Measurements from ENCODE around the gene GYG1. TPM values are rescaled to one million over a fixed set of nuclear protein-coding genes. Genes with fewer than 3 reads are reported as not detected.

Gene GYG1
- total and polyA plus RNA-seq, 2 experiments from 2014 or later = 26.2 to 57.2 TPM

DNA sequence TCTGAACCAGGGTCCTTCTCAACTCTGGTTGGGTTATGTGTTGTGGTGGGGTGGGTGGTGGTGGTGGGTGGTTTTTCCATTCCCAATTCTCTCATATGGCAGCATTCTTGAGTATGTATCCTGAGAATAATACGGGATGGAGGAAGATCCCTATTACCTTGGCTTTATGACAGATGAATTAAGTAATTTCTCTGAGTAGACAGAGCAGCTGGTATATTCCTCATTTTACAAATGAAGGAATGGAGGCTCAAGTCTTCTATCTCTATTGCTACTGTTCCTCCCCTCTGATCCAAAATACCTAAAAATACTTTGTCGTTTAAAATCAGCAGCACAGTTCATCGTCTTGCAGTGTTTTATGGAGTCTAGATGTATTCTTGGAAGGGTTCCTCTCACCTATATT is 10.4 kb downstream of the GYG1 start:
- Histone ChIP-seq H3K9me2 (ENCODE audit: insufficient read depth) (no peaks in the 10 kb centered on the region), H3K27ac (no peak overlapping the region), H2AFZ (no peak overlapping the region), H3K9me3 (ENCODE audit: low read depth) (no peaks in the 10 kb centered on the region), H3K4me1 (ENCODE audit: insufficient read depth) (peaks cover 37% of the 10 kb centered on the region), H4K20me1 (ENCODE audit: insufficient read depth) (no peaks in the 10 kb centered on the region), H3K36me3 (ENCODE audit: low read depth) (peaks cover 4% of the 10 kb centered on the region), H3K4me3 (no peak overlapping the region), H3K4me2 (ENCODE audit: unreplicated experiment) (no peak overlapping the region), H3K9ac (no peak overlapping the region), H3F3A (ENCODE audit: insufficient read depth) (peaks cover 27% of the 10 kb centered on the region), H3K79me2 (ENCODE audit: insufficient read depth) (no peaks in the 10 kb centered on the region), H3K27me3 (replicated peaks; ENCODE audit: insufficient read depth) (no peaks in the 10 kb centered on the region)
- DNase-seq = no peak
- TF ChIP-seq EZH2 (IDR thresholded peaks at IDR 0.05; ENCODE audit: insufficient read depth, poor library complexity, severe bottlenecking) (no peak), EZH2phosphoT487 (IDR thresholded peaks at IDR 0.05; ENCODE audit: insufficient read depth, low read depth) (no peak)
- in situ Hi-C loops (cut with MboI) = no loop called here
- 97 to 99% methylated on average over 3 of the region's 3 CpGs for WGBS, 2 experiments (ENCODE audit: low coverage in 1 of 2, low lambda C conversion rate in 2 of 2, missing lambda C conversion rate in 2 of 2)

DNA sequence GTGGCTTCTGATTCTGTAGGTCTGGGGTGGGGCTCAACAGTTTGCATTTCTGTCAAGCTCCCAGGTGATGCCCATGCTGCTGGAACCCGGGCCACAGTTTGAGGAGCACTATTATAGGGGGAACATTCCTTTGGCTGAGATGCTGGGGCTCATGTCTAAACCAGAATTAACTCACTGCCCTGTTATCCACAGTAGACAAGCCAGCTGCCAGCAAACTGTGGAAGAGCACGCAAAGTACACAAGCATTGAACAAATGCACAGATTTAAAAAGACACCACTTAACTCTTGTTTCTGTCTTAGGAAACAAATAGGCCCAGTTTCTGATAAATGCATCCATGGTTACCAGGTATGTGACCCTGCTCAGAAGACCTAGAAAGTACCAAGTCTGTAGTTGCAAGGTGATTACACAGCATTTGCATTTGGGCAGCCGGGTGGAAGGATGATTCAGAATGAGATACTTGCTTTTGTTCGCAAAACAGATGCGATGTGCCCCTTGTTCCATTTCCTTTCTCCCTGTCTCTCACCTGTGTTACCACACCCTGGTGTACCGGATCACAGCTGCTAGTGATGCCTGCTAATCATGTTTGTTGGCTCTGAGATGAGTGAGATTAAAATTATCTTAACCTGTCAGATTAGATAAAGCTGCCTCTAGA is 12.4 kb downstream of the GYG1 start:
- in situ Hi-C loops (cut with MboI) = no loop called here

DNA sequence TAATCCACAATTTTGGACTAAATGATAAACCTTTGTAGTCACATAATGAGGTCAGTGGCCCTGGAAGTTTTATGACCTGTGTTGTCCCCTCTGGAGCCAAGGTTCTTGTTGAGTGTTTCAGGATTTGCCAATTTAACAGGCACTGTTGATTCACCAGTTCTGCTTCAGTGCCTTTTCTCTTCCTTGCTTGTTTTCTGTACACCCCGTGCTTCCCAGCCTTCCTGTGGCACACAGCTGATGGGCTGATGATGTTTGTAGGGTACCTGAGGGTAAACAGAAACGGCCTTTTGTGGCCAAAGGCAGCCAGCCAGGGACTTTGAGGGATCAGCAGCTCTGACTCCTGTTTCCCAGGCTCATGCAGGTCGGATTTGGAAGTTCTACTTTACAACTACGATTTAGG is 13.3 kb downstream of the GYG1 start:
- in situ Hi-C loops (cut with MboI) = no loop called here
- Histone ChIP-seq H3K27ac (peak overlapping the region; percentile 65), H3K36me3 (ENCODE audit: low read depth) (peaks cover 5% of the 10 kb centered on the region), H2AFZ (peak overlapping the region; percentile 71), H3K79me2 (ENCODE audit: insufficient read depth) (no peaks in the 10 kb centered on the region), H3K4me3 (no peak overlapping the region), H3K27me3 (replicated peaks; ENCODE audit: insufficient read depth) (no peaks in the 10 kb centered on the region), H3F3A (ENCODE audit: insufficient read depth) (peaks cover 10% of the 10 kb centered on the region), H3K4me1 (ENCODE audit: insufficient read depth) (peaks cover 23% of the 10 kb centered on the region), H3K9ac (peak overlapping the region; percentile 55), H3K9me3 (ENCODE audit: low read depth) (no peaks in the 10 kb centered on the region), H3K4me2 (ENCODE audit: unreplicated experiment) (peak overlapping the region; percentile 13), H3K9me2 (ENCODE audit: insufficient read depth) (no peaks in the 10 kb centered on the region; the same call in 1 of the 2 replicates), H4K20me1 (ENCODE audit: insufficient read depth) (no peaks in the 10 kb centered on the region)
- TF ChIP-seq EZH2 (IDR thresholded peaks at IDR 0.05; ENCODE audit: insufficient read depth, poor library complexity, severe bottlenecking) (no peak), EZH2phosphoT487 (IDR thresholded peaks at IDR 0.05; ENCODE audit: insufficient read depth, low read depth) (no peak)
- peak; percentile 43 for DNase-seq
- WGBS, 2 experiments (ENCODE audit: low coverage in 1 of 2, low lambda C conversion rate in 2 of 2, missing lambda C conversion rate in 2 of 2) = 49 to 50% methylated on average over 4 of the region's 4 CpGs

More for the DNA sequence above, 12.4 kb downstream of the GYG1 start:
- Histone ChIP-seq H3K9me2 (ENCODE audit: insufficient read depth) (no peaks in the 10 kb centered on the region; the same call in 1 of the 2 replicates), H3F3A (ENCODE audit: insufficient read depth) (peaks cover 14% of the 10 kb centered on the region), H3K9ac (no peak overlapping the region), H3K36me3 (ENCODE audit: low read depth) (no peaks in the 10 kb centered on the region; the same call in 1 of the 2 replicates), H3K27me3 (replicated peaks; ENCODE audit: insufficient read depth) (no peaks in the 10 kb centered on the region), H3K4me2 (ENCODE audit: unreplicated experiment) (no peak overlapping the region), H3K27ac (no peak overlapping the region), H4K20me1 (ENCODE audit: insufficient read depth) (no peaks in the 10 kb centered on the region), H3K4me3 (no peak overlapping the region), H3K79me2 (ENCODE audit: insufficient read depth) (no peaks in the 10 kb centered on the region), H2AFZ (no peak overlapping the region), H3K4me1 (ENCODE audit: insufficient read depth) (peaks cover 29% of the 10 kb centered on the region), H3K9me3 (ENCODE audit: low read depth) (no peaks in the 10 kb centered on the region)
- no peak for DNase-seq
- 93 to 94% methylated on average over 6 of the region's 6 CpGs for WGBS, 2 experiments (ENCODE audit: low coverage in 1 of 2, low lambda C conversion rate in 2 of 2, missing lambda C conversion rate in 2 of 2)
- TF ChIP-seq EZH2 (IDR thresholded peaks at IDR 0.05; ENCODE audit: insufficient read depth, poor library complexity, severe bottlenecking) = no peak
- no peak for TF ChIP-seq EZH2phosphoT487 (IDR thresholded peaks at IDR 0.05; ENCODE audit: insufficient read depth, low read depth)

DNA sequence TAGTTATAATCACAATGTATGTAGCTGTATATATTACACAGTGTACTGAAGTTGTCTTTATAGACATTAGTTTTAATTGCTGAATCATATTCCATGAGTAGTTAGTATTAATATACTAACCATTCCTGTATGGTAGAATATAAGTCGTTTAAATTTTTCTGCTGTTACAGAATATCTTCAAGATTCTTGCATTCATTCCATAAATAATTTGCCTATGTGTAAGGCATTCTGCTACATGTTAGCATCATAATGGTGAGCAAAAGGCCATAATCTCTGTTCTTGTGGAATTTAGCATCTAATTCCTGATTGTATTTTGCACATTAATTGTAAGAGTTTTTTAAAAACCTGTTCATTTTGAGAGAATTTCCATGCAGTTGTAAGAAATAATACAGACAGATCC is 14.1 kb downstream of the GYG1 start:
- Histone ChIP-seq H3K9me2 (ENCODE audit: insufficient read depth) (no peaks in the 10 kb centered on the region; the same call in 1 of the 2 replicates), H3K79me2 (ENCODE audit: insufficient read depth) (no peaks in the 10 kb centered on the region), H3K4me3 (no peak overlapping the region), H3K9me3 (ENCODE audit: low read depth) (no peaks in the 10 kb centered on the region), H3K27me3 (replicated peaks; ENCODE audit: insufficient read depth) (no peaks in the 10 kb centered on the region), H3K9ac (no peak overlapping the region), H3F3A (ENCODE audit: insufficient read depth) (peaks cover 10% of the 10 kb centered on the region), H3K27ac (peak overlapping the region; percentile 65), H4K20me1 (ENCODE audit: insufficient read depth) (no peaks in the 10 kb centered on the region), H3K4me2 (ENCODE audit: unreplicated experiment) (peak overlapping the region; percentile 13), H3K36me3 (ENCODE audit: low read depth) (peaks cover 9% of the 10 kb centered on the region), H2AFZ (no peak overlapping the region), H3K4me1 (ENCODE audit: insufficient read depth) (peaks cover 23% of the 10 kb centered on the region)
- in situ Hi-C loops (cut with MboI) = no loop called here
- TF ChIP-seq EZH2 (IDR thresholded peaks at IDR 0.05; ENCODE audit: insufficient read depth, poor library complexity, severe bottlenecking) (no peak), EZH2phosphoT487 (IDR thresholded peaks at IDR 0.05; ENCODE audit: insufficient read depth, low read depth) (no peak)
- 38 to 44% methylated on average over 1 of the region's 1 CpG for WGBS, 2 experiments (ENCODE audit: low coverage in 1 of 2, low lambda C conversion rate in 2 of 2, missing lambda C conversion rate in 2 of 2)
- DNase-seq = peak; percentile 59

All from GM23248 (cell line).